ENCODE measurements around the gene LBHD2.

DNA sequence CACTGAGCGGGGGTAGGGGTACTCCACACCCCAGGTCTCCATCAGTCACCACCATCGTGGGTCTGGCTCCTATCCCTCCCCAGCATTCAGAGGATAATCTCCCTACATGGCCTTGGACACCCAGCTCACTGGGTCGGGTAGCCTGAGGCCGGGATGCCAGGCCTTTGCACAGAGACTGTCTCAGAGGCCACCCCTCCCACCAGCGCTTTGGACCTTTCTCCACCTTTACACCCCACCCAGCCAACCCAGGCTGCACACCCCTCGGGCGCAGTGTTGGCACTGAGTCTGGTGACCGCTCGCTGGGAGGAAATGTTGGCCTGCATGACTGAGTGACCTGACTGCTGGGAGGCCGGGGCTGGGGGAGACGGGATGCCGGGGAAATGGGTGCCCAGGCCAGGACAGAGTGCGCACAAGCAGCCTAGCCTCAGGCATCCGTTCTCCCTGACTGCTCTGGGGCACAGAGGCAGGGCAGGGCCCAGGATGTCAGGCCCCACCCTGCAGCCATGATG lies 10.6 kb upstream of the LBHD2 start:
- TF ChIP-seq, protein P1, sequence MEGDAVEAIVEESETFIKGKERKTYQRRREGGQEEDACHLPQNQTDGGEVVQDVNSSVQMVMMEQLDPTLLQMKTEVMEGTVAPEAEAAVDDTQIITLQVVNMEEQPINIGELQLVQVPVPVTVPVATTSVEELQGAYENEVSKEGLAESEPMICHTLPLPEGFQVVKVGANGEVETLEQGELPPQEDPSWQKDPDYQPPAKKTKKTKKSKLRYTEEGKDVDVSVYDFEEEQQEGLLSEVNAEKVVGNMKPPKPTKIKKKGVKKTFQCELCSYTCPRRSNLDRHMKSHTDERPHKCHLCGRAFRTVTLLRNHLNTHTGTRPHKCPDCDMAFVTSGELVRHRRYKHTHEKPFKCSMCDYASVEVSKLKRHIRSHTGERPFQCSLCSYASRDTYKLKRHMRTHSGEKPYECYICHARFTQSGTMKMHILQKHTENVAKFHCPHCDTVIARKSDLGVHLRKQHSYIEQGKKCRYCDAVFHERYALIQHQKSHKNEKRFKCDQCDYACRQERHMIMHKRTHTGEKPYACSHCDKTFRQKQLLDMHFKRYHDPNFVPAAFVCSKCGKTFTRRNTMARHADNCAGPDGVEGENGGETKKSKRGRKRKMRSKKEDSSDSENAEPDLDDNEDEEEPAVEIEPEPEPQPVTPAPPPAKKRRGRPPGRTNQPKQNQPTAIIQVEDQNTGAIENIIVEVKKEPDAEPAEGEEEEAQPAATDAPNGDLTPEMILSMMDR (IDR thresholded peaks at IDR 0.05; ENCODE audit: poor library complexity, severe bottlenecking) = no peak
- TF ChIP-seq EP300 (conservative IDR thresholded peaks at IDR 0.05; ENCODE audit: poor library complexity, severe bottlenecking) (no peak), POLR2AphosphoS5 (IDR thresholded peaks at IDR 0.05) (no peak), MXI1 (conservative IDR thresholded peaks at IDR 0.05; ENCODE audit: poor library complexity, severe bottlenecking) (no peak), TAF1 (IDR thresholded peaks at IDR 0.05; ENCODE audit: low read depth) (no peak), EZH2 (IDR thresholded peaks at IDR 0.05; ENCODE audit: borderline replicate concordance, insufficient read depth, low read length, poor library complexity, severe bottlenecking) (no peak), RAD21 (conservative IDR thresholded peaks at IDR 0.05) (no peak), SMC3 (conservative IDR thresholded peaks at IDR 0.05; ENCODE audit: poor library complexity) (no peak)
- TF ChIP-seq, protein P2, sequence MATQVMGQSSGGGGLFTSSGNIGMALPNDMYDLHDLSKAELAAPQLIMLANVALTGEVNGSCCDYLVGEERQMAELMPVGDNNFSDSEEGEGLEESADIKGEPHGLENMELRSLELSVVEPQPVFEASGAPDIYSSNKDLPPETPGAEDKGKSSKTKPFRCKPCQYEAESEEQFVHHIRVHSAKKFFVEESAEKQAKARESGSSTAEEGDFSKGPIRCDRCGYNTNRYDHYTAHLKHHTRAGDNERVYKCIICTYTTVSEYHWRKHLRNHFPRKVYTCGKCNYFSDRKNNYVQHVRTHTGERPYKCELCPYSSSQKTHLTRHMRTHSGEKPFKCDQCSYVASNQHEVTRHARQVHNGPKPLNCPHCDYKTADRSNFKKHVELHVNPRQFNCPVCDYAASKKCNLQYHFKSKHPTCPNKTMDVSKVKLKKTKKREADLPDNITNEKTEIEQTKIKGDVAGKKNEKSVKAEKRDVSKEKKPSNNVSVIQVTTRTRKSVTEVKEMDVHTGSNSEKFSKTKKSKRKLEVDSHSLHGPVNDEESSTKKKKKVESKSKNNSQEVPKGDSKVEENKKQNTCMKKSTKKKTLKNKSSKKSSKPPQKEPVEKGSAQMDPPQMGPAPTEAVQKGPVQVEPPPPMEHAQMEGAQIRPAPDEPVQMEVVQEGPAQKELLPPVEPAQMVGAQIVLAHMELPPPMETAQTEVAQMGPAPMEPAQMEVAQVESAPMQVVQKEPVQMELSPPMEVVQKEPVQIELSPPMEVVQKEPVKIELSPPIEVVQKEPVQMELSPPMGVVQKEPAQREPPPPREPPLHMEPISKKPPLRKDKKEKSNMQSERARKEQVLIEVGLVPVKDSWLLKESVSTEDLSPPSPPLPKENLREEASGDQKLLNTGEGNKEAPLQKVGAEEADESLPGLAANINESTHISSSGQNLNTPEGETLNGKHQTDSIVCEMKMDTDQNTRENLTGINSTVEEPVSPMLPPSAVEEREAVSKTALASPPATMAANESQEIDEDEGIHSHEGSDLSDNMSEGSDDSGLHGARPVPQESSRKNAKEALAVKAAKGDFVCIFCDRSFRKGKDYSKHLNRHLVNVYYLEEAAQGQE (IDR thresholded peaks at IDR 0.05; ENCODE audit: borderline replicate concordance) = no peak

All from neural cell (in vitro differentiated cells).